GM12878 (cell line): Measurements from ENCODE around the gene SLC6A8. TPM values are rescaled to one million over a fixed set of nuclear protein-coding genes. Genes with fewer than 3 reads are reported as not detected.

Experiments used
- ATAC-seq: fragments of 200-7000 bp; cut with Tn5 transposase; 3 replicates; pipeline ENCODE4 v1.9.1; 2020; ENCODE audit warnings: mild to moderate bottlenecking, moderate library complexity
- BruUV-seq: library from RNA; stranded (reverse); fragments of 400-500 nt; replicated peaks from 2 replicates; lab custom pipeline; 2021; lab: Mats Ljungman, UMichigan
- CTCF ChIA-PET: fragments of 300-600 bp; sonication (Branson Sonifier 250); formaldehyde crosslinking; extraction: SDS; loops from one replicate; lab custom pipeline; 2021; ENCODE audit warnings: inconsistent platforms; lab: Yijun Ruan, JAX
- POLR2A ChIA-PET: fragments of 350-600 bp; formaldehyde crosslinking; extraction: SDS; loops from one replicate; lab custom pipeline; 2021; ENCODE audit warnings: inconsistent platforms; lab: Charles Lee
- RAD21 ChIA-PET: fragments of 300-600 bp; sonication (Branson Sonifier 250); formaldehyde crosslinking; loops from one replicate; lab custom pipeline; 2023; ENCODE audit warnings: antibody characterized with exemption; ENCODE audit not compliant: unreplicated experiment; lab: Charles Lee
- SMC1A ChIA-PET: fragments of 300-600 bp; sonication (Branson Sonifier 250); formaldehyde crosslinking; loops from one replicate; lab custom pipeline; 2023; ENCODE audit not compliant: unreplicated experiment, uncharacterized antibody; lab: Charles Lee
- DNase-seq: peaks from one replicate; pipeline ENCODE4 v3.0.0-alpha.2; 2011; ENCODE audit warnings: low read depth, low spot score
- FAIRE-seq: peaks from 3 replicates; lab custom pipeline; 2011; peaks lifted over from hg19 to GRCh38; lab: Jason Lieb, UNC
- H2AFZ ChIP-seq: 2 replicates; pipeline ENCODE4 v1.6.0; 2011; ENCODE audit warnings: low read depth, low read length, control low read depth; ENCODE audit not compliant: control insufficient read depth
- H3K27ac ChIP-seq: 2 replicates; pipeline ENCODE4 v1.5.1; 2011; ENCODE audit warnings: control low read depth; ENCODE audit not compliant: control insufficient read depth, insufficient read depth
- H3K27me3 ChIP-seq, 2 experiments: replicated peaks in 1 of 2; 2 replicates each; pipeline versions ENCODE4 v1.6.0 to v1.6.1; 2011; ENCODE audit warnings: low read length in 1 of 2; ENCODE audit not compliant: control insufficient read depth in 2 of 2, insufficient read depth in 2 of 2
- H3K36me3 ChIP-seq, 2 experiments: 2 replicates each; pipeline ENCODE4 v1.5.1; 2011; ENCODE audit warnings: low read length in 1 of 2; ENCODE audit not compliant: control insufficient read depth in 2 of 2, insufficient read depth in 2 of 2
- H3K4me1 ChIP-seq: 2 replicates; pipeline ENCODE4 v1.6.1; 2011; ENCODE audit warnings: mild to moderate bottlenecking, low read length, moderate library complexity, mixed read lengths; ENCODE audit not compliant: control insufficient read depth, insufficient read depth
- H3K4me2 ChIP-seq: 2 replicates; pipeline ENCODE4 v1.6.0; 2011; ENCODE audit warnings: control low read depth; ENCODE audit not compliant: control insufficient read depth, insufficient read depth
- H3K4me3 ChIP-seq: fragments of 200-600 bp; sonication (generic); 2 replicates; pipeline ENCODE4 v1.5.1; 2016
- H3K79me2 ChIP-seq: 2 replicates; pipeline ENCODE4 v1.6.0; 2011; ENCODE audit warnings: low read length; ENCODE audit not compliant: control insufficient read depth, insufficient read depth
- H3K9ac ChIP-seq: 2 replicates; pipeline ENCODE4 v1.8.0; 2011; ENCODE audit warnings: low read length, control low read depth, mixed read lengths; ENCODE audit not compliant: control insufficient read depth, insufficient read depth
- H3K9me3 ChIP-seq: replicated peaks from 3 replicates; pipeline ENCODE4 v1.5.1; 2011; ENCODE audit warnings: mild to moderate bottlenecking, low read length; ENCODE audit not compliant: control insufficient read depth, insufficient read depth
- H4K20me1 ChIP-seq: 2 replicates; pipeline ENCODE4 v1.6.0; 2011; ENCODE audit not compliant: control insufficient read depth, insufficient read depth
- BMI1 ChIP-seq: fragments of 450-650 bp; IDR thresholded peaks from 2 replicates; pipeline ENCODE4 v1.6.1; 2016; ENCODE audit warnings: mild to moderate bottlenecking, moderate library complexity, borderline replicate concordance
- EED ChIP-seq: sonication (generic); IDR thresholded peaks from 2 replicates; pipeline ENCODE4 v1.6.1; 2016; ENCODE audit warnings: antibody characterized with exemption, low read depth
- ESRRA ChIP-seq: IDR thresholded peaks from 2 replicates; pipeline ENCODE4 v1.6.1; 2012; ENCODE audit warnings: mild to moderate bottlenecking, low read length, improper control_type of control experiment
- ETV6 ChIP-seq, 2 experiments: fragments of 450-650 bp in 1 of 2; IDR thresholded peaks in 1 of 2; conservative IDR thresholded peaks in 1 of 2; 2 replicates each; pipeline ENCODE4 v1.6.1; 2014; ENCODE audit warnings: antibody characterized with exemption in 1 of 2, borderline replicate concordance in 1 of 2, low read depth in 1 of 2, mild to moderate bottlenecking in 1 of 2, moderate library complexity in 1 of 2
- LARP7 ChIP-seq: fragments of 450-650 bp; IDR thresholded peaks from 2 replicates; pipeline ENCODE4 v1.6.1; 2017; ENCODE audit warnings: mild to moderate bottlenecking
- NFYB ChIP-seq: IDR thresholded peaks from 2 replicates; pipeline ENCODE4 v1.6.1; 2011; ENCODE audit warnings: low read depth, mild to moderate bottlenecking, low read length, improper control_type of control experiment, moderate library complexity; ENCODE audit not compliant: insufficient read depth
- POLR2AphosphoS2 ChIP-seq: IDR thresholded peaks from 2 replicates; pipeline ENCODE4 v1.6.1; 2011; ENCODE audit warnings: low read depth, mild to moderate bottlenecking, low read length, improper control_type of control experiment, moderate library complexity
- RB1 ChIP-seq: fragments of 450-650 bp; formaldehyde crosslinking; IDR thresholded peaks from 2 replicates; pipeline ENCODE4 v1.6.1; 2017; ENCODE audit warnings: mild to moderate bottlenecking, borderline replicate concordance
- SMAD5 ChIP-seq: IDR thresholded peaks from 2 replicates; pipeline ENCODE4 v1.6.1; 2016; ENCODE audit warnings: antibody characterized with exemption, low read depth
- SUPT20H ChIP-seq: IDR thresholded peaks from 2 replicates; pipeline ENCODE4 v1.6.1; 2011; ENCODE audit warnings: low read depth, mild to moderate bottlenecking, low read length, moderate library complexity, borderline replicate concordance; ENCODE audit not compliant: control insufficient read depth
- ZNF592 ChIP-seq: fragments of 450-650 bp; IDR thresholded peaks from 2 replicates; pipeline ENCODE4 v1.6.1; 2017; ENCODE audit warnings: mild to moderate bottlenecking, moderate library complexity
- WGBS: methylation state at CpG from one replicate; pipeline ENCODE4 v1.1.6; 2016; ENCODE audit warnings: low lambda C conversion rate; ENCODE audit not compliant: insufficient replicate concordance, insufficient coverage; ENCODE audit errors: missing lambda C conversion rate; 5-methylcytosine and 5-hydroxymethylcytosine counted together
- in situ Hi-C: fragments of 300-500 bp; cut with MboI; formaldehyde crosslinking; loops from 9 replicates; pipeline ENCODE4 v1.14.3; 2018; ENCODE audit warnings: mixed read lengths
- intact Hi-C: fragments of 100-400 bp; cut with micrococcal nuclease; formaldehyde crosslinking; loops from one replicate; pipeline ENCODE4 v1.14.2; 2022; ENCODE audit not compliant: unreplicated experiment
- polyA plus RNA-seq, 11 experiments: library from polyadenylated mRNA; depleted of rRNA in 4 of 11; unstranded in 6 of 11; stranded (reverse) in 5 of 11; fragments of >200 nt; fragmentation: Nextera tagmentation in 4 of 11; fragmentation: Illumina TruSeq in 1 of 11; extraction: Ambion mirVana in 4 of 11; extraction: Trizol in 1 of 11; gene quantifications; 1 replicate in 1 of 11; 2 replicates in 10 of 11; pipeline versions ENCODE4 v1.2.1 to v1.2.3, GENCODE V29; 2011 to 2016; ENCODE audit warnings: inconsistent platforms in 2 of 11, missing spikeins in 2 of 11, low read depth in 1 of 11
- total RNA-seq, 4 experiments: library from RNA; depleted of rRNA in 3 of 4; stranded (reverse); fragments of >200 nt in 3 of 4; fragmentation: Illumina TruSeq in 1 of 4; extraction: Trizol in 1 of 4; gene quantifications; 2 replicates each; pipeline versions ENCODE4 v1.2.1 to v1.2.3, GENCODE V29; 2013 to 2021
- TF ChIP-seq, protein P1 (sequence below): IDR thresholded peaks from 2 replicates; pipeline ENCODE4 v1.6.1; 2012; ENCODE audit warnings: low read depth, low read length, improper control_type of control experiment
- TF ChIP-seq, protein P2 (sequence below): IDR thresholded peaks from 2 replicates; pipeline ENCODE4 v1.6.1; 2011; ENCODE audit warnings: borderline replicate concordance, low read depth, mild to moderate bottlenecking, moderate library complexity, mixed read lengths, low read length; ENCODE audit not compliant: insufficient read depth; ENCODE audit errors: extremely low read length

Gene SLC6A8
- total and polyA plus RNA-seq, 10 of the 15 experiments (the other 5 are each of a cell fraction or from before 2014, with no cell fraction given): 0.01 to 0.72 (median 0.17) TPM; not detected in 6

- TF ChIP-seq, protein P1, sequence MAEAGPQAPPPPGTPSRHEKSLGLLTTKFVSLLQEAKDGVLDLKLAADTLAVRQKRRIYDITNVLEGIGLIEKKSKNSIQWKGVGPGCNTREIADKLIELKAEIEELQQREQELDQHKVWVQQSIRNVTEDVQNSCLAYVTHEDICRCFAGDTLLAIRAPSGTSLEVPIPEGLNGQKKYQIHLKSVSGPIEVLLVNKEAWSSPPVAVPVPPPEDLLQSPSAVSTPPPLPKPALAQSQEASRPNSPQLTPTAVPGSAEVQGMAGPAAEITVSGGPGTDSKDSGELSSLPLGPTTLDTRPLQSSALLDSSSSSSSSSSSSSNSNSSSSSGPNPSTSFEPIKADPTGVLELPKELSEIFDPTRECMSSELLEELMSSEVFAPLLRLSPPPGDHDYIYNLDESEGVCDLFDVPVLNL: no peak
- no peak for TF ChIP-seq POLR2AphosphoS2
- no peak for TF ChIP-seq SMAD5
- TF ChIP-seq NFYB: no peak
- no peak for TF ChIP-seq LARP7
- TF ChIP-seq, protein P2, sequence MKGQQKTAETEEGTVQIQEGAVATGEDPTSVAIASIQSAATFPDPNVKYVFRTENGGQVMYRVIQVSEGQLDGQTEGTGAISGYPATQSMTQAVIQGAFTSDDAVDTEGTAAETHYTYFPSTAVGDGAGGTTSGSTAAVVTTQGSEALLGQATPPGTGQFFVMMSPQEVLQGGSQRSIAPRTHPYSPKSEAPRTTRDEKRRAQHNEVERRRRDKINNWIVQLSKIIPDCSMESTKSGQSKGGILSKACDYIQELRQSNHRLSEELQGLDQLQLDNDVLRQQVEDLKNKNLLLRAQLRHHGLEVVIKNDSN: no peak
These were observed 47.6 kb upstream of the SLC6A8 start (continued) for GRCh38 chrX:153640045-153640686.

GRCh38 chrX:153640736-153641575 is 46.8 kb upstream of the SLC6A8 start:
- SMC1A ChIA-PET: no interaction called here
- ATAC-seq: no peak
- H3K27ac ChIP-seq: no peak overlapping the region
- POLR2A ChIA-PET: no interaction called here
- DNase-seq: no peak
- no peaks in the 10 kb centered on the region for H3K79me2 ChIP-seq
- no peaks in the 10 kb centered on the region for H4K20me1 ChIP-seq
- H3K4me3 ChIP-seq: no peak overlapping the region
- 25% methylated on average over 25 of the region's 26 CpGs for WGBS
- RAD21 ChIA-PET: no interaction called here
- no peak for FAIRE-seq
- intact Hi-C loops: no loop called here
- no peak overlapping the region for H3K4me2 ChIP-seq
- peaks cover 0 to 3% of the 10 kb centered on the region in 2 experiments; a peak in 3 of 4 replicates for H3K27me3 ChIP-seq
- H3K9ac ChIP-seq: no peak overlapping the region
- in situ Hi-C loops: no loop called here
- H2AFZ ChIP-seq: no peak overlapping the region
- no peaks in the 10 kb centered on the region for H3K4me1 ChIP-seq
- no peaks in the 10 kb centered on the region for H3K36me3 ChIP-seq
- H3K9me3 ChIP-seq: no peaks in the 10 kb centered on the region; the same call in 2 of the 3 replicates
- no TSS peak for BruUV-seq
- CTCF ChIA-PET: interaction anchor here (0.7 kb wide), 1 partner anchor 91 kb away, joined by 3 read pairs; no protein-coding TSS in a partner anchor
- TF ChIP-seq RB1 (no peak), SMAD5 (no peak), ZNF592 (no peak), ESRRA (no peak), EED (no peak), SUPT20H (no peak), ETV6 (conservative IDR thresholded peaks at IDR 0.05 in 1 of 2, IDR thresholded peaks at IDR 0.05 in 1 of 2; ENCODE audit: borderline replicate concordance in 1 of 2, low read depth in 1 of 2) (no peak), BMI1 (no peak)
